Stimulated activated CD4-positive, alpha-beta T cell treated with anti-CD3 and anti-CD28 coated beads, Interleukin-12 subunit alpha, Interleukin-12 subunit beta, amount 100 ng/mL, for 24 hours (primary cell): ENCODE results near the gene MKRN2OS.

Experiments used
- DNase-seq, 2 experiments: peaks; one replicate each; pipeline ENCODE4 v3.0.0-alpha.2; 2020; ENCODE audit warnings: low read depth in 2 of 2

MKRN2OS gene

GRCh38 chr3:12513694-12514446 is 31.4 kb downstream of the MKRN2OS start:
- DNase-seq, result no peak

DNA sequence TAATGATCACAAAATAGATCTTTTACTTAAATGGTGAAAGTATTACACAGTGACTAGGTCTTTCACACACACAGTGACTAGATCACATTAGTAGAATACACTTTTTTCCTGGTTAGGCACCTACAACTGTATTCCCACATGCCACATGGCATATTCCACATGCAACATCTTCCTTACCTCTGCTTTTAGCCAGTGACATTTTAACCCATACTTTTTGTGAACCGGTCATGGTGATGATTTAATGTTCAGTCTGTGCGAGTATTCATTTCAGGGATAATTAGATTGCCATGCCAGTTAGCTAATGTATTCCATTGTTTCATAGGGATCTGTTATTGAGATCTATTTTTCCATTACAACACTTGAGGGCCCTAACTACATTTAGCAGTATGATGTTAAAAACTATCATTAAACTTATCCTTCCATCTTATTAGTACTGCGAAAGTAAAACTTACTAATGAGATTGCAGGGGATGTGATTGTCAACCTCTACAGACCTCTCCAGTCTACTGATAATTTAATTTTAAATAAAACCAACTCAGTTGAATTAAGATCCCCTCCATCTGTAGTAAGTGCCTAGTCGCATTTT is 32.7 kb downstream of the MKRN2OS start:
- no peak for DNase-seq

DNA sequence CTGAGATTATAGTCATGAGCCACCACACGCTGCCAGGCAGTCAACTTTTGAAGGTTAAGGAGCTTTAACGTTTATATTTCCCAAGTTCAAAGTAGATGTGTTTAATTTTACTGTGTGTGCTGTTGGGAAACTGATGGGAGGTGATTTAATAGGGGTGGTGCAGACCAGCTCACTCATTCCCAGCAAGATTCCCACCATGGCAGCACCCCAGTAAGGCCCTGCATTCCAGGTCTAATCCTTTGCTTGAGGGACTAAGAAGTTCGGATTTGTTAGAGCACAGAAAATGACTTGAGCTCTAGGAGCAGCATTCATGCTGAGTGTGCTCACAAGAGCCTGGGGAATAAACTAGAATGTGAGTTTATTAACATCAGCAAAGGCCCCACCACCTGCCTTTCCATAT is 35.8 kb downstream of the MKRN2OS start:
- DNase-seq, result no peak

DNA sequence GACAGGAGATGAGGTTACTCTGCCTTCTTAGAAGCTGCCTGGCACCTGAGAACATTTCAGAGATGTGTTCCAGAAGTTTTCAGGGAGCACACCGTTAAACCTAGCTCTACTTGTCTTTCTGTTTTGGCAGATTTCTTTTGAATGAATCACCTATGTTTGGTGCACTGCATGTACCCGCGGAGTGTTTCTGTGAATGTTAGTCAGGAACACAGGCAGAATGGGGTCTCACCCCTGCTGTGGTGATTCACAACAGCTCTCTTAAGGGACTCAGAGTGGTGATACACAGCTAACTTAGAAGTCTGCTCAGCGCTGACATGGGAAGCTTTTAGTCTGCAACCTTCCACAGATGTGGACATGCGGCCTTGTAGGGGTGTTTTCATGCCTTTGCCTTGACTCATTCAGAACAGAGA is 37.0 kb downstream of the MKRN2OS start:
- no peak for DNase-seq

- DNase-seq, result no peak
Measured at GRCh38 chr3:12507591-12508281, 37.6 kb downstream of the MKRN2OS start.

GRCh38 chr3:12506201-12506709 is 39.0 kb downstream of the MKRN2OS start:
- no peak for DNase-seq

DNA sequence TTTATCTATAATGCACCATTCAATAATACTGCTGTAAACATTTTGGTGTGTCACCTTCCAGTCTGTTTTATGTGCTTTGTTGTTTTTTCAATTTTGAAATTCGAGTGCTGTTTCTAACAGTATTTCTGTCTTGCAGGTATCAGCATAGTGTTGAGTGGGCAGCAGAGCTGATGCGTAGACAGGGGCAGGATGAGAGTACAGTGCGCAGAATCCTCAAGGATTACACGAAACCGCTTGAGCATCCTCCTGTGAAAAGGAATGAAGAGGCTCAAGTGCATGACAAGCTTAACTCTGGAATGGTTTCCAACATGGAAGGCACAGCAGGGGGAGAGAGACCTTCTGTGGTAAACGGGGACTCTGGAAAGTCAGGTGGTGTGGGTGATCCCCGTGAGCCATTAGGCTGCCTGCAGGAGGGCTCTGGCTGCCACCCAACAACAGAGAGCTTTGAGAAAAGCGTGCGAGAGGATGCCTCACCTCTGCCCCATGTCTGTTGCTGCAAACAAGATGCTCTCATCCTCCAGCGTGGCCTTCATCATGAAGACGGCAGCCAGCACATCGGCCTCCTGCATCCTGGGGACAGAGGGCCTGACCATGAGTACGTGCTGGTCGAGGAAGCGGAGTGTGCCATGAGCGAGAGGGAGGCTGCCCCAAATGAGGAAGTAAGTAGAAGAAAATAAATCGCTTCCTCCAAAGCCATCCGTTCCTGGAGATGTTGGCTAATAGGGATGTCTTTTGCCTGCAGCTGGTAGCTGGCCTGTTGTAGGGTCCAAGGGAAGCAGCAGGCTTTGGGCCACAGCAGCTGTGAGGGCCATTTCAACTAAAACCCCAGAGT is 42.0 kb downstream of the MKRN2OS start:
- no peak for DNase-seq

DNA sequence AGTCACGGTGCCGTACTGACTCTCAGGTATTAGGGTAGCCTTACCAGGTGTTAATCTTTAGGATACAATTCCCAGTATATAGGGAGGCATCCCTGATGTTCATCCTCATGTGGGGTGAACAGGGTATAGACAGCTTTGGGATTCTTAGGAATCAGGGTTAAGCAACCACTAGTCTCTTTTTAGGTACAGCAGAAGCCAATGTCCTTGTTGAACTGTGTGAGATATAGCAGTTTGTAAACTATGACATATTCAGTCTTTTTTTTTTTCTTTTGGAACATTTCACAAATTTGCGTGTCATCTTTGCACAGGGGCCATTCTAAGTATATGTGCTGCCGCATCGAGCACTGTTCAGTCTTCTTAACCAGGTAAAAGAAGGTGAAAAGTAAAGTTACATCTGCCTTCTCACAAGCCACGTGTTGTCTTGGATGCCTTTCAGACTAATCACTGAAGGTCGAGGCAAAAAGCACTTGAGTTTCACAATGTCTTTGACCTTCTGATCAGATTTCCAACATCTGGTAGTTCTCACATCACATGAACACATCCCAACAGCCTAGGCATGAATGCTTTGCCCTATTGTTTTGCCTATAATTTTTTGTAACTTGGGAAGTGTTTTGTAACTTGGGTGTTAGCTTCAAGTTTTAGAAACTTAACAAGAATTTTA is 43.8 kb downstream of the MKRN2OS start:
- no peak for DNase-seq

DNA sequence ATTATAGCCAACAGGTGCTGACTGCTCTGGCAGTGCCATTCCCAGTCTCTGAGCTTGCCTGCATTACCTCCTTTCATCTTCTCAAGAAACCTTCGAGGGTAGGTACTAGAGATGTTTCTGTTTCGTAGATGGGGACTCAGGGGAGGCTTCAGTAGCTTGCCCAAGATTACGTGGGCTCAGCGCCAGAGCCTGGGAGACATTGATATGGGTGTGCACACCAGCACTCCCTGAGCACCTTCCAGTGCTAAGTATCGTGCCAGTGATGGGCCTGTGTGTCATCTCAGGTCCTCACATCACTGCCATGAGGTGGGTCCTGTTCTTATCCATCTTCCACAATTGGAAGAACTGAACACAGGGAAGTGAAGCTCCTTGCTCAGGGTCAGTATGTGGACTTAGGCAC is 45.8 kb downstream of the MKRN2OS start:
- no peak for DNase-seq

GRCh38 chr3:12496453-12496761 is 48.9 kb downstream of the MKRN2OS start:
- DNase-seq, result no peak

DNA sequence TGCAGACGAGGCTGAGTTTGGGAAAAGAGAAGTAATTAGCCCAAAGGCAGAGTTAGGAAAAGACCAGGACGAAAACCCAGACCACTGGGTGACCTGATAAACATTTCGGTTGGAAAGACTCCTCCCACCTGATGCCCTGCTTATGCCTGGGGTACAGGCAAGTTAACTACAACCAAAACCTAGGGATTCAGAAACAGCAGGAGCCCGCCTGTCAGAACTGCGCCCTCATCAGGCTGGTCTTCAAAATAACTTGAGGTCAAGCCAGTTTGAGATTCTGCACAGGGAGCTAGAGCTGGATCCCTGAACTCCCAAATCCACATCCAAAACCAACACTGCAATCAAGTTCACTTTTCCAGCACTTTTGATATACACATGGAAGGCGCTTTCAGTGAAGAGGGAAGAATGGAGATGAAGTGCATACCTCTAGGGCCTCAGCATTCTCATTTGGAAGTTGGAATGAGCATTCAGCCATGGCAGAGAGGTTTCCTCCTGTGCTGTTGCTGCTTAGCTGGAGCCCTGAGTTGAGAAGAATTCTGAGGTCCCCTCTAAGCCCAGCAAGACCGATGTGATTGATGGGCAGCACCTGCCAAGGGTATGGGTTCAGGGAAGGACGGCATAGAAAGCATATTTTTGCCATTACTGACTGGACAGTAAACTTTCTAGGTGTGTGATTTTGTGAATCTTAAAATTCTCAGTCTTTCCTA is 49.4 kb downstream of the MKRN2OS start:
- DNase-seq, result no peak

DNA sequence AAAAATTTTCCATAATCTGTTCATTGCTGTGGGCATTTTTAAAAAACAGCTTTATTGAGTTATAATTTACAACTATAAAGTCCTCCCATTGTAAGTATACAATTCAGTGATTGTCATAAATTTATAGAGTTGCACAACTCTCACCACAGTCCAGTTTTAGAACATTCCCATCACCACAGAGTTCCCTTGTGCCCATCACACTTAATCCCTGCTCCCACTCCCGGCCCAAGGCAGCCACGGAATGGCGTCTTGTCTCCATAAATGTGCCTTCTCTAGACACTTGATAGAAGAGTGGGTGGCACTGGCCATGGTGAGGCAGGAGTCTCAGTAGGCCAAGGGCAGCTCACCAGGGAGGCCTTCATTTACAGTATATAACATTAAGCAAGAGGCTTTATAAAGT is 54.8 kb downstream of the MKRN2OS start:
- DNase-seq, result no peak

DNA sequence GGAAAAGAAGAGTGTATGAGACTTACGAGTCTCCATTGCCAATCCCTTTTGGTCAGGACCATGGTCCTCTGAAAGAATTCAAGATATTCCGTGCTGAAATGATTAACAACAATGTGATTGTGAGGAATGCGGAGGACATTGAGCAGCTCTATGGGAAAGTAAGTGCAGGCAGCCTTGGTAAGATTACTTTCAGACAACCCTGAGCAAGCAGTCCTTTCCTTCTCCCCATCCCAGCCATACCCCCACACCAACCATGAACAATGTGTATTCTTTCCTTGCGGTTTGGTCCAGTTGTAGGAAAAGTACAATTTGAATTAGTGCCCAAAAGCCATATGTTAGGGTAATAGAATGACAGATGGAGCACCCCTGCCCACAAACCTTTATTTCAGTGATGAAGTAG is 55.5 kb downstream of the MKRN2OS start:
- DNase-seq, result no peak
